HFFc6 (cell line): Measurements from ENCODE around the gene EOMES. TPM values are rescaled to one million over a fixed set of nuclear protein-coding genes. Genes with fewer than 3 reads are reported as not detected.

Source experiments
- DNase-seq: peaks from one replicate; pipeline ENCODE4 v3.0.0-alpha.2; 2018
- H3K27ac Mint-ChIP-seq: 2 replicates; pipeline ENCODE4 v1.8.0; 2020; ENCODE audit warnings: mild to moderate bottlenecking, mixed read lengths
- H3K27me3 Mint-ChIP-seq: 2 replicates; pipeline ENCODE4 v1.8.0; 2021; ENCODE audit warnings: mild to moderate bottlenecking, moderate library complexity, mixed read lengths; ENCODE audit not compliant: insufficient read depth
- H3K36me3 Mint-ChIP-seq: 2 replicates; pipeline ENCODE4 v1.8.0; 2021; ENCODE audit warnings: low read depth, mixed read lengths
- H3K4me1 Mint-ChIP-seq: 2 replicates; pipeline ENCODE4 v1.8.0; 2020; ENCODE audit warnings: low read depth, mixed read lengths
- H3K4me3 Mint-ChIP-seq: 2 replicates; pipeline ENCODE4 v1.8.0; 2020; ENCODE audit warnings: mild to moderate bottlenecking, moderate library complexity, mixed read lengths
- H3K9me3 Mint-ChIP-seq: 2 replicates; pipeline ENCODE4 v1.8.0; 2020; ENCODE audit warnings: mild to moderate bottlenecking, mixed read lengths
- total RNA-seq, 6 experiments: library from RNA; stranded (reverse); fragmentation: NEBNext Ultra II Directional; extraction: Animal tissue kit (Norgen Biotek cat#: 25700); gene quantifications; 2 replicates in 1 of 6; 3 replicates in 5 of 6; pipeline ENCODE4 v1.2.3, GENCODE V29; 2021
- TF ChIP-seq, protein P1 (sequence below): fragments of 200-600 bp; sonication (generic); IDR thresholded peaks from 2 replicates; pipeline ENCODE4 v1.5.0; 2021; ENCODE audit warnings: antibody characterized with exemption, mild to moderate bottlenecking

EOMES gene
- total RNA-seq, 6 experiments from 2014 or later: not detected

DNA sequence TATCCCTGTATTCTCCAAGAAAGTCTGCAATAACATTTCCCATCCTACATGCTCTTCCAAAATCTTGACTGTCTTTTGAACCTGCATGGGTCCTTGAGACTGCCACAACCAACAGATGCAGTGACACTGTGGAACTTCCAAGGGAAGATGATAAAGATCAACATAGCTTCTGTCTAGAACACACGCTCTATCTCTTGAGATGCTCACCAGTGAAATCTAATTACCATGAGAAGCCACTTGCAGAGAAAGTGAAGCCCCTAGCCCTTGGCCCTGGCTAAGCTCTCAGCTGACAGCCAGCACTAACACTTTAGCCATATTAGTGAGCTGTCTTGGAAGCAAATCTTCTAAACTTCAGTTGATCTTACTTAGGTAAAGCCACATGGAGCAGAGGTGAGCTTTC, 36.6 kb downstream of the EOMES start:
- TF ChIP-seq, protein P1, sequence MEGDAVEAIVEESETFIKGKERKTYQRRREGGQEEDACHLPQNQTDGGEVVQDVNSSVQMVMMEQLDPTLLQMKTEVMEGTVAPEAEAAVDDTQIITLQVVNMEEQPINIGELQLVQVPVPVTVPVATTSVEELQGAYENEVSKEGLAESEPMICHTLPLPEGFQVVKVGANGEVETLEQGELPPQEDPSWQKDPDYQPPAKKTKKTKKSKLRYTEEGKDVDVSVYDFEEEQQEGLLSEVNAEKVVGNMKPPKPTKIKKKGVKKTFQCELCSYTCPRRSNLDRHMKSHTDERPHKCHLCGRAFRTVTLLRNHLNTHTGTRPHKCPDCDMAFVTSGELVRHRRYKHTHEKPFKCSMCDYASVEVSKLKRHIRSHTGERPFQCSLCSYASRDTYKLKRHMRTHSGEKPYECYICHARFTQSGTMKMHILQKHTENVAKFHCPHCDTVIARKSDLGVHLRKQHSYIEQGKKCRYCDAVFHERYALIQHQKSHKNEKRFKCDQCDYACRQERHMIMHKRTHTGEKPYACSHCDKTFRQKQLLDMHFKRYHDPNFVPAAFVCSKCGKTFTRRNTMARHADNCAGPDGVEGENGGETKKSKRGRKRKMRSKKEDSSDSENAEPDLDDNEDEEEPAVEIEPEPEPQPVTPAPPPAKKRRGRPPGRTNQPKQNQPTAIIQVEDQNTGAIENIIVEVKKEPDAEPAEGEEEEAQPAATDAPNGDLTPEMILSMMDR: no peak
- Mint-ChIP-seq H3K4me1 (peaks cover 36% of the 10 kb centered on the region), H3K27ac (no peak overlapping the region), H3K36me3 (peaks cover 6% of the 10 kb centered on the region; the same call in 1 of the 2 replicates), H3K4me3 (no peak overlapping the region), H3K27me3 (peaks cover 5% of the 10 kb centered on the region; the same call in 1 of the 2 replicates), H3K9me3 (peaks cover 11% of the 10 kb centered on the region)
- DNase-seq: no peak

DNA sequence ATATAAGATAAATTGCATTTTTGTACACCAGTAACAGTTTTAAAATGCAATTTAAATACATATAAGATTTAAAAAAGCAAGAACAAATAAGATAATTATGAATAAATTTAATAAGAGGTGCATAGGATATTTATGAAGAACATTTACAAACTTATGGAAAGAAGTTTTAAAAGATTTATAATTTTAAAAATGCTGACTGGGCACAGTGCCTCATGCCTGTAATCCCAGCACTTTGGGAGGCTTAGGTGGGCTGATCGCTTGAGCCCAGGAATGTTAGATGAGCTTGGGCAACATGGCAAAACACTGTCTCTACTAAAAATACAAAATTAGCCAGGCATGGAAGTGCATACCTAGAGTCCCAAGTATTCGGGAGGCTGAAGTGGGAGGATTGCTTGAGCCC, 37.8 kb downstream of the EOMES start:
- Mint-ChIP-seq H3K27ac (no peak overlapping the region), H3K36me3 (no peaks in the 10 kb centered on the region), H3K9me3 (no peaks in the 10 kb centered on the region), H3K4me3 (no peak overlapping the region), H3K4me1 (peaks cover 47% of the 10 kb centered on the region), H3K27me3 (peaks cover 3% of the 10 kb centered on the region; the same call in 1 of the 2 replicates)
- TF ChIP-seq, protein P1: no peak
- DNase-seq: no peak

DNA sequence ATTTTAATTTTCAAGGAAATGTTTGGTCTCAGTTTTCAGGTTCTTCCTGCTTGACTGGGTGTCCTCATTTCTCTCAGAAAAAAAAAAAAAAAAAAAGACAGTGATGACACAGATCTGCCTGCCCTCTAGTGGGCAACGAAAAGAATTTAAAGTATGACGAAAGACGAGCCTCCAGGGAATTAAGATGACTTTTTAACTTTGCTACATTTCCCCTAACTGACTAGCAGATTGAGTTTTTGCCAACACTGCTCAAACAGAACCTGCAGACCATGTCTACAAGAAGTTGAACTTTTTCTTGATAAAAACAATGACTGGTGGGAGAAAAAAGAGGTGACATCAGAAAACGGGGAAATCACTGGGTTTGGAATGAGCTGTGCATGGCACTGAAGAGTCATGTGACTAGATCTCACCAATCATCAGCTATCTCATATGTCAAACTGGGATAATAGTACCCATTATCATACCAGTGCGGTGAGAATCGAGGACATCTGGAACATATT, 40.8 kb downstream of the EOMES start:
- Mint-ChIP-seq H3K4me1 (peaks cover 57% of the 10 kb centered on the region), H3K27ac (peak overlapping the region; percentile 88), H3K36me3 (no peaks in the 10 kb centered on the region)

DNA sequence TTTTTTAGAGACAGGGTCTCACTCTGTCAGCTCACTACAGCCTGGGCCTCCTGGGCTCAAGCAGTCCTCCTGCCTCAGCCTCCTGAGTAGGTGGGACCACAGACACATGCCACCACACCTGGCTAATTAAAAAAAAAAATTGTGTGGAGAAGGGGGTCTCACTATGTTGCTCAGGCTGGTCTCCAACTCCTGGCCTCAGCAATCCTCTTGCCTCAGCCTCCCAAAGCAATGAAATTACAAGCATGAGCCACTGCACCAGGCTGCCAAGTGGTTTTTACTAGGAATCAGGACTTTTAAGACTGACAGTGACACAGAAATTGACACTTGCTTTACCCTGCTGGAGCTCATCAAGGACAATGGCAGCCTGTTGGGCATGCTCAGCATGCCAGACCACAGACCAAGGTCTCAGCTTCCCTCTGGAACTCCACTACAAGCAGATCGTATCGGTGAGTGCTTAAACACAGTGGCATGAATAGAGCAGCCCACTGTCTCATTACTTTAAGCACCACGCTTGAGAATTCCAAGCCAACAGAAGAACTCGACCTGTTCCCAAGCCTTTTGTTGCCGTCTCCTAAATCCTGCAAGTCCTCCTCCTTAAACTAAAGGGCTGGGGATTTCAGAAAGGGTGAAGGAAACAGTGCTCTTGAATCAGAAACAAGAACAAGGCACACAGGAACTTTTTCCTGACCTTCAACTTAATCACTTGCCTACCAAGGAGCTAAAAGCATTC, 41.4 kb downstream of the EOMES start:
- H3K27ac Mint-ChIP-seq: peak overlapping the region; percentile 88
- peaks cover 59% of the 10 kb centered on the region for H3K4me1 Mint-ChIP-seq
- no peaks in the 10 kb centered on the region for H3K36me3 Mint-ChIP-seq
- DNase-seq: no peak
- peak overlapping the region; percentile 85; the same call in 1 of the 2 replicates for H3K4me3 Mint-ChIP-seq
- TF ChIP-seq, protein P1: no peak
- no peaks in the 10 kb centered on the region for H3K9me3 Mint-ChIP-seq
- H3K27me3 Mint-ChIP-seq: no peaks in the 10 kb centered on the region; the same call in 1 of the 2 replicates

More for the DNA sequence above, 40.8 kb downstream of the EOMES start:
- Mint-ChIP-seq H3K9me3 (no peaks in the 10 kb centered on the region), H3K27me3 (no peaks in the 10 kb centered on the region; the same call in 1 of the 2 replicates), H3K4me3 (peak overlapping the region; percentile 85)
- TF ChIP-seq, protein P1: peak; percentile 93
- peak; percentile 64 for DNase-seq

DNA sequence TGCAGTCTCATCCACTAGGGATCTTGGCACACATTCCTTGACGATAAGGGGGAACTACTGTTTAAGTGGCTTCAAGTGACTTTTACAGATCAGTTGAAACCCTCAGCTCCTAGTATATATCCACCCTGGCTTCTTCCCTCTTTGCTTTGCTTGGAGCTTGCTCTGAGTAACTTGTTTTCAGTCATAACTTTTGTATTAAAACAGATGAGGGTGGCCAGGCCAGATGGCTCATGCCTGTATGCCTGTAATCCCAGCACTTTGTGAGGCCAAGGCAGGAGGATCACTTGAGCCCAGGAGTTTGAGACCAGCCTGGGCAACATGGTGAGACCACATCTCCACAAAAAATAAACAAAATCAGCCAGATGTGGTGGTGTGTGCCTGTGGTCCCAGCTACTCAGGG, 42.4 kb downstream of the EOMES start:
- Mint-ChIP-seq H3K27me3 (no peaks in the 10 kb centered on the region; the same call in none of the 2 replicates), H3K36me3 (no peaks in the 10 kb centered on the region), H3K9me3 (no peaks in the 10 kb centered on the region), H3K27ac (peak overlapping the region; percentile 88), H3K4me3 (no peak overlapping the region), H3K4me1 (peaks cover 60% of the 10 kb centered on the region)
- no peak for DNase-seq
- TF ChIP-seq, protein P1: no peak
